ENCODE data around the gene PEPD.

PEPD gene

DNA sequence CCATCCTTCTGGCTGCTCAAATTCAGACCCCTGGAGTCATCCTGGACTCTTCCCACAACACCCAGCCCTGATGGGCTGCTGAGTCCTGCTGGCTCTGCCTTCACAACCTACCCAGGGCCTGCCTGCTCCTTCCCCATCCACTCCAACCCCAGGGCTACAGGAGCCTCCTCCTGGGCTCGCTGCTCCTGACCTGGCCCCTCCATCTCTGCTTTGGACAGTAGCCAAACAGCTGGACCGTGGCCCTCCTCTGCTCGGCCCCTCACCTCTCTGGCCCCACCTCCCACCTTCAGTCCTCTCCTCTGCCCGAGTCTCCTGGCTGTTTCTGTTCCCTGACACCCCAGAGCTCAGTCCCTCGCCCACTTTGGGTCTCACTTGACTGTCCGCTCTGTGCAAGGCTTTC is 81.3 kb downstream of the PEPD start:
- DNase-seq (ENCODE audit: low read depth in 2 of 2) = no peak

DNA sequence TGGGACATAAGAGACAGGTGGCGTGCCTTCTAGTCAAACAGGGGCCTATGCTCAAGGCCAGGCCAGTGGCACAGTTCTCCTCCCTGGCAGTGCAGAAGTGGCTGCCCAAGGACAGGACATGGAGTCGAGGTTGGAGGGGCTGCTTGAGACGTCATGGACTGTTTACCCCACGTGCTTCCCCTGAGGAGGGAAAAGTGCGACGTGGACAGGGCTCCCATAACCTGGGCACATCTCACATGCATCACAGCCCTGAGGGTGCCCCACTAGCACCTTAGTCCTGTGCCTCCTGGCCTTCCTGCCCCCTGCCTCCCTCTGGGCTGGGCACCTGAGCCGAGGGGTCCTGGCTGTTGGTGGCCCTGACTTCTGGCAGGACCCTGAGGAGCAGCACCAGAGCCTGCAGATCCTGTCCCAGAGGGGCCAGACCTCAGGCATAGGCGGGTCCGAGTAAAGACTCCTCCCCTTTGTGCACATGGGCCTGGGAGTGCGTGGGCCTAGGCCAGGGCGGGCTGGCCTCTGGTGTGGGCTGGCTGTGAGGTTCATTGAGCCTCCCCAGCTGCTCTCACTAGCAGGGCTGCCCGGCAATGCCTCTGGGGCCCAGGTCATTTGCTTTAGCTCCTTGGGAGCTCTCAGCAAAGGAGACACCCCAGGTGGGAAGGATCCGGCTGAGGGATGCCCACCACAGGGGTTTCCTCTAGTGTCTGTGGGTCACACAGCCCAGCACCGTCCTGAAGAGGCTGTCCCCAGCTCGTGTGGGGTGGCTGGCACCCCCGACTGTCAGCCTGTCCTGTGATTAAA is 82.4 kb downstream of the PEPD start:
- DNase-seq (ENCODE audit: low read depth in 2 of 2) = no peak

DNA sequence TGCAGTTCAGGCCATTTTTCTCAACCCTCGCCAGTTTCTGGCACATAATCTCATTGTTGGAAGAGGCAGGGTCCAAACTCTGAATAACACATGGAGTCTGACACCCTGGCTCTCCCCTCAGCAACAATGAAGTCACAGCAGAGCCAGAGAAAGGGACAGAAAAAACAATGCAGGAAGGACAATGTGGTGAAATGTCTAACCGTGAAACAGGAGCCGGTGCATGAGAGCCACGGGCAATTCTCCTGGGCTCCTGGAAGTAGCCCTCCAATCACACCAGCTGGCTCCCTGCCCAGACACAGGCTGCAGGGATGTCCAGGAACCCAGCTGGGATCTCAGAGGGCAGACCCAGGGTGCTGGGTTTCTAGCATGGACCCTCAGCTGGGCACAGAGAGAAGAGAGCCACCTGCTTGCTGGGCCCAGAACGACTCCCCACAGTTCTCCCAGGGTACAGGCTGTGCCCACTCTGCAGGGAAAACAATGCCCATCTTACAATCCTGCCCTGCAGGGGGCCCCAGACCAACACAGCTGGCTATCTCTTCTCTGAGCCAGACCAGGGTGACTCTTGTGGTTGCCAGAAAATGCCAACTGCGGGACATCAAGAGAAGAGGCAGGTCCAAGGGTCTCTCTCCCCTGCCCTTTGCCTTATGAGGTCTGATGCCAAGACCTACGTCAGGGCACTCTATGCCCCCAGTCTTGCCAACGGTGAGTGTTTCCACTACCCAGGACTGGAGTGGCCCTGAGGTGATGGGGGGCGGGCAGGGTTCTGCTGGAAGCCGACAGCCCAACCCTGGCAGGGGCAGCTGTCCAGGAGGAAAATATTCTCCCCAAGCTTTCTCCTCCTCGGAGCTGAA is 83.5 kb downstream of the PEPD start:
- no peak for DNase-seq (ENCODE audit: low read depth in 2 of 2)

DNA sequence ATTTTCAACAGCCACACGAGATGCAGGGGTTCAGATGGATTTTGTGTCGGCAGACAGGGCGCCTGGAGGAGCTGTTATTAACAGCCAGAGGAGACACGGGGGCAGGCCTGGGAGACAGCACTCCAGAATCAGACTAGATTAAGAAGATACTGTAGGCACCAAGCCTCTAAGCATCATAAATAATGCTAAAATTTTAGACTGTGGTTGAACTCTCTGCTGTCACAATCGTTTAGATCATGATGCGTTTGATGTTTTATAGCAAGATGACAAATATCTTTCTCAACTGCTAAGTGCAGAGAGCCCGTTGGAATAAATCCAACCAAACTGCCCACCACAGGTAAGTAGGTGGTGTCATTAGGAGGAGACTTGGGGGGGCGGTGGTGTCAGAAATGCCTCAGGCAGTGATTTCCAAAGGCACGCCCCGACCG is 84.2 kb downstream of the PEPD start:
- DNase-seq (ENCODE audit: low read depth in 2 of 2) = no peak

DNA sequence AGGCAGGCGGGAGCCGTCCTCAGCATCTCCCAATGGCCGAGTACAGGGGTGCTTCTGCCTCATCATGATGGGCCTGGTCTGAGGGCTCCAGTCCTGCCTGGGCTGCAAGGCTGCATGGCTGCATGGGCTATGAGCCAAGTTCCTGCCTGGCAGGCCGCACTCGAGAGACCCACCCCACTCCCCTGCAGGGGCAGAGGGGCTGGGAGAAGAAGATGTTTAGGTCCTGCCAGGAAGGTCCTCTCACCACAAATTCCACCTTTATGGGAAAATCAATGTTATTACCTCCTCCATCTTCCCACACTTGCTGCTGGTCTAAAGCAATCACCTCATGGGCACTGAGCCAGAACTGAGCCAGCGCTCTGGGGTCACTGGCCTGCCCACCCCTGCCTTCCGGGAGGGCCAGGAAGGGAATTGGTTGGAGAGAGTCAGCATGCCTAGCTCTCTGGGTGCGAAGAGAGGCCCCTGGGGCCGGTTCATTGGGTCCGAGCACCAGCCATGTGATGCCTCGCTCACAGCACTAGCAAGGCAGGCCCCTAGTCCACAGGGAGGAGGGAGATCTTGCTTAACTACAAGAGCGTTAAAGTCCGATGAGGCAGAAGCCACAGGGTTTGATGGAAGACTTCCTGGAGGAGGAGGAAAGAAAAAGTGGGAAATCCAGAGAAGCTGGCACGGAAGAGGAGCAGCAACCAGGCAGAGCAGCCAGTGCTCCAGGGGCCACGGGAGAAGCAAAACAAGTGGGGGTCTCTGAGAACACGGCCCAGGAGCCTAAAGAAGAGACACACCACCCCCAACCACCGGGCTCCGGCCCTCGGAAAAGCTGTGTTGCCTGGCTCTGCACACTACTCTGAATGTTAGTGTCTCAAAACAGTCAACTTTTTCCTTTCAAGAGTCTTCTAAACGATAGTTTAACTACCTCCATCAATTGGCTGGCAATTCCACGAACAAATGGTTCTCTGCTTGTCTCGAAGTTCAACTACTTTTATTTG is 84.9 kb downstream of the PEPD start:
- DNase-seq (ENCODE audit: low read depth in 2 of 2) = no peak

DNA sequence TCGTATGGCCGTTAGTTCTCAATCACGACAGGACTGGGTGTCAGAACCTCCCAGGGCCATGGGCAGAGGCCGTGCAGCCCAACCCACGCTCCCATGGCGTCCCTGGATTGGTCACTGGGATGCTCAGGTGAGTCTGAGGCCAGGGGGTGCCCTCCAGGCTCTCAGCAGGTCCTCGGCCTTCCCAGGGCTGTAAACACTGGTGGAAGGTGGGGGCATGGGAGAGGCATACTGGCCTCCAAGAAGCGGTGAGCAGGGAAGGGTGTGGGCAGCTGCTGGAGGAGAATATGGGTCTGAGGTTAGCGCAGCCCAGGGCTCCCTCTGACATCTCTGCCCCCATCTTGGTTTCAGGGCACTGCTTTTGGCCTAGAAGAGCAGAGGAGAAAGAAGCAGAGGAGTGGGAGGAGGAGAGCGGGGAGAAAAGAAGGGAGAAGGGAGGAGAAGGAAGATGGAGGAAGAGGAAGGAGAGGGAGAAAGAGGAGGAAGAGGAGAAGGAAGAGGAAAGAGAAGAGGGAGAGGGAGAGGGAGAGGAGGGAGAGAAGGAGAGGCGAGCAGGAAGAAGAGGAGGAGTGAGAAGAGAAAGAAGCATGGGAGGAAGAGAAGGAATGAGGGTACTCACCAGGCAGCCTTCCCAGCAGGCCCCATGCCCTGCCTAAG is 85.8 kb downstream of the PEPD start:
- DNase-seq (ENCODE audit: low read depth in 2 of 2) = no peak

DNA sequence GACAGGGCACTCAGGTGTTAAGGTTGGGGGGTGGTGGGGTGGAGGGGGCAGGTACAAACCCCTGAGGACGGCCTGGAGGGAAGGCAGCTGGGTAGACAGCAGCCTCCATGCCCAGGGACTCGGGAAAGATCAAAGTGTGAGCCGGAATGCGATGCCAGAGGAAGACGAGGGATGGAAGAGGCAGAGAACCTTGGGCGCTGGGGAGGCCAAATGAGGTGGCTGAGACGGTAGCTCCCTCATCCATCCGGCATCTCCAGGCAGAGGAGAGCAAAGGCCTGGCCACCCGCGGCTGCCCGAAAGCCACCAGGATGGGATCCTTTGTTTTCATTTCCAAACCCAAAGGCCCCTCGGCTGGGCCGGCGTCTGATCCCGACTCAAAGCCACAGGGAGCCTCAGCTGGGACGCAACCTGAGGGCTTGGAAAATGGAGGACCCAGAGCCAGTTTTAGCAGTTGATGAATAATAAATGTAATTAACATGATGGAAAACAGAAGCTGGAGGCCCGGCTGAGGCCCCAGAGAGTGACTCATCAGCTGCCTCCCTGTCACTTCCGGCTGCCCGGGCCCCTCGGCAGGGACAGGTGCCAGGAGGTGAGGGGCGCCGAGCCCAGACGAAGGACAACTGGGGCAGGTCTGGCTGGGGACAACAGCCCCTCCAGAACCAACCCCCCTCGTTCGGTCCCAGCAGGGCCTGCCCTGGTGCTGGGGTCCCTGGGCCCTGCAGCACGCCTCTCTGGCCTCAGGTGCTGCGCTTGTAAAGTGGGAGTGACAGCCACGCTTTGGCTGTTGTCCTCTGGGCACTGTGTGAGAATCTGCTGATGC is 86.5 kb downstream of the PEPD start:
- peak in 1 of 2 experiments; percentile 2 for DNase-seq (ENCODE audit: low read depth in 2 of 2)

DNA sequence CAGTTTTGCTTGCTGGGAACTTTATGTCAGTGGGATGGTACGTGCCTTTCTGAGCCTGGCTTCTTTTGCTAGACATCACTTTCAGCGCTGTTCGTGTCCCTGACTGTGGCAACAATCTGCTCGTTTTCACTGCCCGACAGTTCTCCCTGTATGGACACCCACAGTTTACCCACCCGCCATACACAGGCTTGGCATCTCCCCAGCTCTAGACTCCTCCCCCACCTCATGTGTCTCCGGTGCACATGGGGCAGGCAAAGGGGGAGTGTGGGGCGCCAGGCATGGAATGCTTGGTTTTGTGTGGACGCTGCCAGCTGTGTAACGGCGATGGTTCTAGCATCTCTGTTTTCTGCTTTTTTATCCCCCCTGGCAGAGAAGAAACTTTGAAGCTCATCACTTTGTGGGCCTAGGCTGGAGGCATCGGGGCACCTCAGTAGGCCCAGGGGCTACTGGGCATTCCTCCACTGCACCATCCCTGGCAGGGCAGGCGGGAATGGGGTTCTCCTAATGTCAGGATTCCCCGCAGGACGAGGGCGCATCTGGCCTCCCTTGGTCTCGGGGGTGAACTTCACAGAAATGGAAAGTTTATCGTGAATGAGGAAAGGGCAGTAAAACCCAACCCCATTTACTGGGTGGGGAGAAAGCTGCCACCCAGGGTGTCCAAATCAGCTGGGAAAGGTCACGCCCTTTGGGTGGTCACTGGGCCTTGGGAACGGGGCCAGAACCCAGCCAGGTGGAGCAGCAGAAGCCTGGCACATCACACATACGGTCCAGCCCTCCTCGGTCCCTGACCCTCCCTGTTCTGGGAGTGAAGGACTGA is 87.3 kb downstream of the PEPD start:
- no peak for DNase-seq (ENCODE audit: low read depth in 2 of 2)

DNA sequence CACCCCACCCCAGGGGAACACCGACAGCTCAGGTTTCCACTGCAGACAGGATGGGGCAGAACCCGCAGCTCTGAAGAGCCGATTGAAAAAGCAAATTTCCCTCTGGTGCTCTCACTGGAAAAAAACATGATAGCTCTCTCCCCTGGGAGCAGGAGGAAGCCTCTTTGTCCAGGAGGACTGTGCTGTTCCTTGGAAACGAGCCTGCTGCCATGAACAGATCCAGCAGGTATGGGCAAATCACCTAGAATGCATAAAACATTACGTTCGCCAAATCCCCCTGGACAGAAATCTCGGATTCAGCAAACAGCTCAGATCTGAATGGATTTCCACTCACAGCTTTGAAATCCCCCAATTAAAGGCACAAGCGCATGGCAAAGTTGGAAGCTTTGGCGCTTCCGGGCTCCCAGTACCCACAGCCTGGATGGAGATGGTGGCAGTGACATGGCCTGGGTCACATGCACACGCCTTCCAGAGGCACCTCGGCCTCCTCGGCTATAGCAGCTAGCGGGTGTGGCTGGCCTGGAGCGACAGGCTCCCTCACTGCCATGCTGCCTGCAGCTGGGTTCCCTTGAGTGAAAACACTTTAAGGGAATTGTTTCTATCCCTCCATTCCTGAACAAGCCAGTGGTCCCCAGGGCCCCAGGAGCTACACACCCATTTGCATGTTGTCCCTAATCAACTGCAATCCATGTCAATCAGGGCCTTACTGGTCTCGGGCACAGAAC is 89.0 kb downstream of the PEPD start:
- DNase-seq (ENCODE audit: low read depth in 2 of 2) = no peak

DNA sequence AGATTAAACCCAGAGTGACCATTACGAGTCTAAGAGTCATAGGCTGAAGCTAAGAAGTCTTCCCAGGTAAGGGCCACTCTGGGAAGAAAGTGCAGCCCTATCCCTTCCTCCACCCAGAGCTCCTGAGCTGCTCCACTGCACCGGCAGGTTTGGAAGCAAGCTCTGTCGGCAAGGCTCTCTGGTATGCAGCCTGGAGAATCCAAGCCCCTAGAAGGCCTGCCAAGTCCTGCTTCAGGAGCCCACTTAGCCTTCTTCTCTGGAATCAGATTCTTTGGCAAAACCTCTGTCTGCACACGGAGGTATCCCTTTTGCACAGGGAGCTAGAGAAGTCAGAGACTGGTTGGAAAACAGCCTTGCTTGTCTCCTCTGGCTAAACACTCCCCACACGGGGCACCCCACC is 89.6 kb downstream of the PEPD start:
- no peak for DNase-seq (ENCODE audit: low read depth in 2 of 2)

DNA sequence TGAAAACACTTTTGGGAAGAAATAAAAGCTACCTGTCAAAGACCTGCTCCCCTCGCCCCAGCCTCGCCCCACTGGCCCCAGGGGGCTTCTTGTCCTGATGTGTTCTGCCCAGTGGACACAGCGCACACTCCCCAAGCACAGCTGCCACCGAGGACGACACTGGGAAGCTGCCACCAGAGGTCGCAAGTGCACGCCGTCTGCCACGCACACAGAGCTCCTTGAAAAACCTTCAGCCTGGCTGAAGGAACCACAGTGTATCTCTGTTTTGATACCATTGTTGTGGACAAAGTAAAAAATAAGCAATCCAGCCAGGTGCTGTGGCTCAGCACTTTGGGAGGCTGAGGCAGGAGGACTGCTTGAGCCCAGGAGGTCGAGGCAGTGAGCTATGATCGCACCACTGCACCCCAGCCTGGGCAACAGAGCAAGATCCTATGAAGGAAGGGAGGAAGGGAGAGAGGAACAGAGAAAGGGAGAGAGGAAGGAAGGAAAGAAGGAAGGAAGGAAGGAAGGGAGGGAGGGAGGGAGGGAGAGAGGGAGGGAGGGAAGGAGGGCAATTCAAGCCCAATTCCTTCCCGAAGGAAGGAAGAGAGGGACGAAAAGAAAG is 90.8 kb downstream of the PEPD start:
- no peak for DNase-seq (ENCODE audit: low read depth in 2 of 2)

DNA sequence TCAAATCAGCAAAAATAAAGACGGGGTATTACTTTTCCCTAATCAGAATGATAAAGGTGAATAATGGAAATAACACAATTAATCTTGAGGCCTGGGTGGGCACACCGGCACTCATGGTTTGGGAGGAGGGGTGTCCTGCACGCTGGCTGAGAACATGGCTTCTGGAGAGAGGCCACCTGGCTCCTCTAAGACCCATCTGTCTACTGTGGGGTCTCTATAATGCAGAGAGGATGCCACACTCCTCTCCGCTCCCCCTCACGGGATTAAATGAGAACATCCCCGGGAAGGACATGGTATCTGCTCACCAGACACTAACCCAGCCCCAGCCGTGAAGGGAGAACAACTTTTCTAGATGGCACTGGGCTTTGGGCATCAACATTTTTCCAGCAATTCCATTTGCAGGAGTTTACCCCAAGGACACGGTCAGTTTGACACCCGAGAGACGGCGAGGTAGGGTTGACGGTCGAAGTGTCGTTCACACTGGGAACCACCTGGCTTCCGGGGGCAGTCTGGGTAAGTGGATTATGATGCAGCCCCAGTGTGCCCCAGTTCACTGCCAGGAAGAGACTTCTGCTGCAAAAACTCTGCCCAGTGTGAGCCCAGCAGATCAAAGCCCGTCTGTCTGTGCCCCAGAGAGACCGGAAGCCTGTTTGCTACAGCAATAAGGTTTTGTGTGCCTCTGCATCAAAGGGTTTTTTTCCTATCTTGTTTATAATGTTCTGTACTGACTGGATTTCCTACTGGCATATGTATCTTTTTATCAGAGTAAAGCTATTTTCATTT is 91.5 kb downstream of the PEPD start:
- no peak for DNase-seq (ENCODE audit: low read depth in 2 of 2)

DNA sequence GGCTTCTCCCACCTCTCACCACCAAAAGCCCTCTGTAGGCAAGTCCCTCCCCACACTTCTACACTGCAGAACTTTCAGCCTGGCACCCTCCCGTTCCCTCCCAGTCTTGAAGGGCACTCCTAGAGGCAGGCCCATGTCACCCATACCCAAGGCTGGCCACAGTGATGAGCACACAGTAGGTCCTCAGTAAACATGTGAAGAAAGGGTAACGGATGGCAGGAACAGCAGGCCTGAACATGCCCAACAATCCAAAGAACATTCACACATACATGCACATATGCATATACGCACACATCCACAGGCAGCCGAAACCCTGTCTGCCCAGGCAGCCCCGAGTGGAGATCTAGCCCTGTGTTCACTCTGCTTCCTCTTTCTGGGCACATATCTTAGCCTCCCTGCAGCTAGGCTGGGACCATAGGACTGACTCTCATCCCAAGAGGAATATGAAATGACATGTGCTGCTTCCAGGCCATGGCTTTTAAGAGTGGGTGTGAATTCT is 92.9 kb downstream of the PEPD start:
- no peak for DNase-seq (ENCODE audit: low read depth in 2 of 2)

DNA sequence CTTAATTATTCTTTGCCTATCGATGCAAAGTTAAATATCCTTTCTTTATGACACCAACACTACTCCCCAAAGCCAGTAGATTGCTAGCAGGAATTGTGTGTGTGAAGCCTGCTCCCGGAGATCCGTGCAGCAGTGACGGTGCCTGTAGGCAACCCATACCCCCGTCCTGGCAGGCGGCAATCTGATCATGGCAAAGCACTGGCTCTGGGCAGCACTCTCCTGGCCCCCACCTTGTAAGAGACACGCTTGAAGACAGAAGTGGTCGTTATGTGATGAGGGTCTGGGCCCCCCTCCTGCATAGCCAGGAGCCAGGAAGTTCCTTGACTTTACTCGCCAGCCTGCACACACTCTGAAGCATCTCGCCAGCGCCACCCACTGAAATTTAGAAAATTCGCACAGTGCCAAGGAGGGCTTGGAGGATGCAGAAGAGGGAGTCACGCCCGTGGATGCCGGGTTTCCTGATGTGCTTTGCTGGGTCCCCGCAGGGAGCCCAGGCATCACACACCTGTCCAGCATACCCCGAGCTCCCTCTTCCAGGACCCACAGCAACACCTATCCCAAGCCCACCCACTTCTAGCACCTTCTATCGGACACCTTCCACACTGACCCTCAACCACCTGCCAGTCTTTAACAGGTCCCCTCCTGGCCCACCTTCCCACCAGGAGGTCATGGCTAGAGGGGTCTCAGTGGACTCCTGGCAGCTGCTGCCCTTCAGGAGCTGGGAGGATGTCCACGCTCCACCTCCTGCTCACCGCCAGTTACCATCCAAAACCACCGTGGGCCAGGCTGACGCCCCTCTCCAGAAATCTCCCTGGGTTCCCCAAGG is 93.6 kb downstream of the PEPD start:
- no peak for DNase-seq (ENCODE audit: low read depth in 2 of 2)

DNA sequence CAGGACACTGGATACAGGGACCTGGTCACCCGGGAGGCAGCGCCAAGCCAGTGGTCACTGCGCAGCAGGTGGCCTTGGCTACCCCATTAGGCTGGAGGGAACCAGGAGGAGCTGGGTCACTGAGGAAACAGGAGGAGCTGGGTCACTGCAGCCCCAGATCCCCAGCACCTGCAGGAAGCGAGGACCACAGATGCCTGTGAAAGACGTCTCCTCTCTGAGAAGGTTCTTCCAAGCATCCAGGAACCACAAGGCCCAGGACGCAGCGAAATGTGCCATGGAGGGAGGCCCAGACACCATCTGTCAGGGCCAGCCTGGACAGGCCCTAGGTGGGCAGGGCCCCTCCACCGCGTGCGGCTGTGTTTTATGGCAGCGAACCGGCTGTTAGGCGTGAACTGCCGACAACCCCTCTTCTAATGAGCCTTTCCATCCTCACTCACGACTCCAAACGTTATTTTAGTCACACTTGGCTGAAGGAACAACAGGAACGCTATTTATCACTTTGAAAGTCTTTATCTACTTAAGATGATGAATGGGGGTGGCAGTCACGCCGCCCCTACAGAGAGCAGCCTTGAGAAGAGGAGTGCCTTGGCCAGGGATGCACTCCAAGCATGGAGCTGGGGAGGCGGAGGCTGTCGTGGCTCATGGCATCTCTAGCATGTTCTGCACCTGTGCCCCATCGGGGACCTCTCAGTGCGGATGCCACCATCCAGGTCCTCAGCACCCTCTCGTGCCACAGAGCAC is 94.8 kb downstream of the PEPD start:
- no peak for DNase-seq (ENCODE audit: low read depth in 2 of 2)

DNA sequence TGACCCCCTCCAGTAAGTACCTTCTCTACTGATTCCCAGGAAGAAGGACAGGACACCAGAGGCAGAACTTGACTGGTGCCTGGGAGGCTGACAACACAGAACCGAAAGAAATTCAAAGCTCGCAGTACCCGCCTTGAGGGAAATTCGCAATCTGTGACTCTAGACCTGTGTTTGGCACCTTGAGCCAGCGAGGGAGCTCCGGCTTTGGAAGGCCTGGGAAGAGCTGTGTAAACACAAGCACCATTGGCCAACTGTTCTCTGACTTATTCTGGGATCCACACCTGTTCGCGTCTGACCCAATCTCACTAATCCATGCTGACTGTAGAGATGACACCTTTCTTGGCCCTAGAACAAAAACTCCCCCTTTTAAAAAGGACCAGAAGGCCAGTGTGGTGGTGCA is 97.4 kb downstream of the PEPD start:
- DNase-seq (ENCODE audit: low read depth in 2 of 2) = no peak
